ENCODE results near the gene MBP. TPM values are rescaled to one million over a fixed set of nuclear protein-coding genes. Genes with fewer than 3 reads are reported as not detected.

MBP gene
- polyA plus RNA-seq, 1 donor from 2014 or later, result 3.3 TPM

DNA sequence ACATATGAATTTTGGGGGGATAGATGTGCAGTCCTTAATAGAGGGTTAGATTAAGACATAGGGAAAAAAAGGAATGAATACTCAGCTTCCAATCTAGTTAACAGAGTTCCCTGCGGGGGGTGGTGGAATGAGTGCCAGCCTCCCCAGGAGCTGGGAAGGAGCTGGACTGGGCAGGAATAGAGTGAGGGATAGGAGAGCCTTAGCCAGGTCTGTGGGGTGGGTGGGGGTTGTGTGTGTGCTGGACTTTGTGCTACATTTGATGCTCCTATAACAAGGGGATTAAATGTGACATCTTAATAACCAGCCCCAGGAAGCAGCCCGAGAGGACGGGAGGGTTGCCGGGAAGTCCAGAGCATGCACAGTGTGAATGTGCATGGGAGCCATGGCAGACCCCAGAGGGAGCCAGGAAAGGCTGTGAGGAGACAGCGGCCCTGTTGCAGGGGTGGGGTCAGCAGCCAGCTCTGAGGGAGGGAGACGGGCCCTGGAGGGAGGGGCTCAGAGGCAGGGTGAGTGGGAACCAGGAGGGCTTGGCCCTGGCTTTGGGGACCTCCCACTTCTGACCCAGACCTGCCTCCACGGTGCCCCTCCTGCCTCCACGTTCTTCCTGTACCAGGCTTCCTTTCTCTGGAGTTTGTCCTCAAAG lies 3.6 kb upstream of the MBP start:
- TF ChIP-seq SMC3 (conservative IDR thresholded peaks at IDR 0.05; ENCODE audit: poor library complexity) (no peak), POLR2AphosphoS5 (IDR thresholded peaks at IDR 0.05) (no peak), EP300 (conservative IDR thresholded peaks at IDR 0.05; ENCODE audit: poor library complexity, severe bottlenecking) (no peak), RAD21 (conservative IDR thresholded peaks at IDR 0.05) (no peak), REST (IDR thresholded peaks at IDR 0.05; ENCODE audit: borderline replicate concordance) (no peak)
- no peak overlapping the region for H3K4me3 ChIP-seq (ENCODE audit: low read length)
- H3F3A ChIP-seq (ENCODE audit: insufficient read depth, low read length, poor library complexity, severe bottlenecking), result no peaks in the 10 kb centered on the region
- H3K36me3 ChIP-seq (ENCODE audit: insufficient read depth, low read length), result no peaks in the 10 kb centered on the region
- H3K9ac ChIP-seq (ENCODE audit: low read length), result no peak overlapping the region
- no peaks in the 10 kb centered on the region for H3K9me2 ChIP-seq (ENCODE audit: insufficient read depth, low read length)
- no peaks in the 10 kb centered on the region for H3K79me2 ChIP-seq (replicated peaks; ENCODE audit: insufficient read depth, low read length)
- no peak overlapping the region for H3K27ac ChIP-seq (ENCODE audit: low read length)
- H3K4me2 ChIP-seq (ENCODE audit: low read length), result no peak overlapping the region
- H2AFZ ChIP-seq (ENCODE audit: low read depth, low read length), result no peak overlapping the region
- no peaks in the 10 kb centered on the region for H3K9me3 ChIP-seq (ENCODE audit: low read length)
- H3K27me3 ChIP-seq (ENCODE audit: insufficient read depth, low read depth, low read length), result peaks cover 32% of the 10 kb centered on the region
- H4K20me1 ChIP-seq (ENCODE audit: insufficient read depth), result no peaks in the 10 kb centered on the region

DNA sequence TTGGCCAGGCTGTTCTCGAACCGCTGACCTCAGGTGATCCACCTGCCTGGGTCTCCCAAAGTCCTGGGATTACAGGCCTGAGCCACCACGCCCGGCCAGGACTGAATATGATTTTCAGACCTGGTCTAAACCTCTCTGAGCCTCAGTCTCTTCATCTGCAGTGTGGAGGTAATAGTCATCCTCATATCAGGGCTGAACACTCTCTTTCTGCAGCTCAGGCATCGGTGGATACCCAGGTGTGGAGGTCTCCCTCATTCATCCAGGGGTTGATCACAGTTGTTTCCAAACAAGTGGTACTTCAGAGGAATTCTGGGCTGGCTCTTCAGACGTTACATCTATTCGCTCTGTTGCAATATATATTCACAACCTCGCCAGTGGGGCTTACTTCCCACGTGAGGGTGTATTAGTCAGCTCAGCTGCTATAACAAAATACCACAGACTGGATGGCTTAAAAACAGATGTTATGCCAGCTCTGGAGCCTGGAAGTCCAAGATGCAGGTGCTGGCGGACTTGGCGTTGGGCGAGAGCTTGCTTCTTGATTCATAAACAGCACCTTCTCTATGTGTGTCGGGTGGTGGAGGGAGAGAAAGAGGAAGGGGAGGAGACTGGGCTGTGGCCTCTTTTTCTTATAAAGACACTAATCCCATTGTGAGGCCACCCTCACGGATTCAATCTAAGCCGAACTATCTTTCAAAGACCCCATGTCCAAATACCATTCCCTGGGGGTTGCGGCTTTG lies 2.9 kb upstream of the MBP start:
- no peak overlapping the region for H3K4me3 ChIP-seq (ENCODE audit: low read length)
- H3K9me3 ChIP-seq (ENCODE audit: low read length), result no peaks in the 10 kb centered on the region
- H3K27ac ChIP-seq (ENCODE audit: low read length), result no peak overlapping the region
- peaks cover 39% of the 10 kb centered on the region for H3K27me3 ChIP-seq (ENCODE audit: insufficient read depth, low read depth, low read length)
- H3K36me3 ChIP-seq (ENCODE audit: insufficient read depth, low read length), result no peaks in the 10 kb centered on the region
- H3K79me2 ChIP-seq (replicated peaks; ENCODE audit: insufficient read depth, low read length), result no peaks in the 10 kb centered on the region
- H4K20me1 ChIP-seq (ENCODE audit: insufficient read depth), result no peaks in the 10 kb centered on the region
- no peak overlapping the region for H3K9ac ChIP-seq (ENCODE audit: low read length)
- no peaks in the 10 kb centered on the region for H3K9me2 ChIP-seq (ENCODE audit: insufficient read depth, low read length)
- no peak overlapping the region for H3K4me2 ChIP-seq (ENCODE audit: low read length)
- no peaks in the 10 kb centered on the region for H3F3A ChIP-seq (ENCODE audit: insufficient read depth, low read length, poor library complexity, severe bottlenecking)
- TF ChIP-seq MXI1 (conservative IDR thresholded peaks at IDR 0.05; ENCODE audit: poor library complexity, severe bottlenecking) (no peak), REST (IDR thresholded peaks at IDR 0.05; ENCODE audit: borderline replicate concordance) (no peak), TAF1 (IDR thresholded peaks at IDR 0.05; ENCODE audit: low read depth) (no peak), SMC3 (conservative IDR thresholded peaks at IDR 0.05; ENCODE audit: poor library complexity) (no peak), POLR2AphosphoS5 (IDR thresholded peaks at IDR 0.05) (no peak), EP300 (conservative IDR thresholded peaks at IDR 0.05; ENCODE audit: poor library complexity, severe bottlenecking) (no peak), RAD21 (conservative IDR thresholded peaks at IDR 0.05) (no peak), CTCF (IDR thresholded peaks at IDR 0.05; ENCODE audit: poor library complexity, severe bottlenecking) (no peak), EZH2 (IDR thresholded peaks at IDR 0.05; ENCODE audit: borderline replicate concordance, insufficient read depth, low read length, poor library complexity, severe bottlenecking) (no peak)
- H2AFZ ChIP-seq (ENCODE audit: low read depth, low read length), result no peak overlapping the region

Measured in neural cell (in vitro differentiated cells).